ENCODE results near the gene ANAPC1. TPM values are rescaled to one million over a fixed set of nuclear protein-coding genes. Genes with fewer than 3 reads are reported as not detected.
"Not testable (repeated sequence)": the region's sequence is repeated elsewhere in the genome, so short reads cannot be mapped to it uniquely, and the experiment has no call there.

ANAPC1 gene
- total RNA-seq, 6 donors from 2014 or later, result 26.8 to 47.1 (median 36.4) TPM

GRCh38 chr2:111919365-111919764 is 35.4 kb upstream of the ANAPC1 start:
- peak overlapping the region in 3 of 4 donors; percentile 43 to 74 (median 62) for H3K27ac ChIP-seq
- DNase-seq (no peak), ATAC-seq (ENCODE audit: low FRiP score in 2 of 2) (no peak)
- peaks cover 7 to 26% (median 25%) of the 10 kb centered on the region in 4 donors for H3K4me1 ChIP-seq
- 73 to 81% methylated on average over 2 of the region's 2 CpGs for WGBS, 2 donors
- no peak overlapping the region for H3K4me3 ChIP-seq
- H3K9me3 ChIP-seq, result no peaks in the 10 kb centered on the region
- peaks cover 0 to 6% (median 0%) of the 10 kb centered on the region in 4 donors for H3K36me3 ChIP-seq
- H3K27me3 ChIP-seq, result no peaks in the 10 kb centered on the region
- no peak for TF ChIP-seq EP300 (IDR thresholded peaks at IDR 0.05)
- TF ChIP-seq POLR2A (IDR thresholded peaks at IDR 0.05), result no peak
- no peak for TF ChIP-seq POLR2AphosphoS5 (IDR thresholded peaks at IDR 0.05)
- no peak for TF ChIP-seq CTCF (IDR thresholded peaks at IDR 0.05)

- DNase-seq, result no peak
- peaks cover 0 to 6% (median 0%) of the 10 kb centered on the region in 4 donors for H3K36me3 ChIP-seq
Observed at GRCh38 chr2:111918383-111918806, 34.4 kb upstream of the ANAPC1 start.

GRCh38 chr2:111917106-111917505 is 33.1 kb upstream of the ANAPC1 start:
- DNase-seq (no peak), ATAC-seq (ENCODE audit: low FRiP score in 2 of 2) (no peak)
- H3K27ac ChIP-seq, result no peak overlapping the region
- no peaks in the 10 kb centered on the region for H3K27me3 ChIP-seq
- H3K4me3 ChIP-seq, result no peak overlapping the region
- 70 to 74% methylated on average over 3 of the region's 3 CpGs for WGBS, 2 donors
- TF ChIP-seq CTCF (IDR thresholded peaks at IDR 0.05) (no peak), POLR2A (IDR thresholded peaks at IDR 0.05) (no peak), EP300 (IDR thresholded peaks at IDR 0.05) (no peak), POLR2AphosphoS5 (IDR thresholded peaks at IDR 0.05) (no peak)
- H3K4me1 ChIP-seq, result peaks cover 7 to 25% (median 20%) of the 10 kb centered on the region in 4 donors
- H3K36me3 ChIP-seq, result peaks cover 0 to 6% (median 0%) of the 10 kb centered on the region in 4 donors
- H3K9me3 ChIP-seq, result no peaks in the 10 kb centered on the region

More at GRCh38 chr2:111918383-111918806, 34.4 kb upstream of the ANAPC1 start:
- no peak for ATAC-seq (ENCODE audit: low FRiP score in 2 of 2)
- TF ChIP-seq POLR2AphosphoS5 (IDR thresholded peaks at IDR 0.05), result no peak
- TF ChIP-seq EP300 (IDR thresholded peaks at IDR 0.05), result no peak
- peak overlapping the region in 1 of 4 donors; percentile 62 for H3K27ac ChIP-seq
- H3K4me3 ChIP-seq, result no peak overlapping the region
- H3K27me3 ChIP-seq, result no peaks in the 10 kb centered on the region
- no peaks in the 10 kb centered on the region for H3K9me3 ChIP-seq
- 67 to 72% methylated on average over 1 of the region's 1 CpG for WGBS, 2 donors
- peaks cover 7 to 25% (median 23%) of the 10 kb centered on the region in 4 donors for H3K4me1 ChIP-seq

GRCh38 chr2:111912547-111912946 is 28.6 kb upstream of the ANAPC1 start:
- Histone ChIP-seq H3K27me3 (no peaks in the 10 kb centered on the region), H3K4me3 (no peak overlapping the region), H3K9me3 (no peaks in the 10 kb centered on the region), H3K27ac (no peak overlapping the region), H3K4me1 (peaks cover 5 to 27% (median 21%) of the 10 kb centered on the region in 4 donors), H3K36me3 (peaks cover 0 to 6% (median 0%) of the 10 kb centered on the region in 4 donors)
- no peak for ATAC-seq (ENCODE audit: low FRiP score in 2 of 2)
- DNase-seq, result no peak
- TF ChIP-seq POLR2AphosphoS5 (IDR thresholded peaks at IDR 0.05) (no peak), EP300 (IDR thresholded peaks at IDR 0.05) (no peak), POLR2A (IDR thresholded peaks at IDR 0.05) (no peak), CTCF (IDR thresholded peaks at IDR 0.05) (no peak)
- WGBS, 2 donors, result 72 to 79% methylated on average over 2 of the region's 2 CpGs

GRCh38 chr2:111911295-111911977 is 27.4 kb upstream of the ANAPC1 start:
- H3K27ac ChIP-seq, result peak overlapping the region in 1 of 4 donors; percentile 41
- H3K36me3 ChIP-seq; H3K4me3 ChIP-seq; ATAC-seq (ENCODE audit: low FRiP score in 2 of 2); H3K27me3 ChIP-seq; H3K9me3 ChIP-seq; DNase-seq: not testable (repeated sequence)
- H3K4me1 ChIP-seq, result peaks cover 10 to 36% (median 26%) of the 10 kb centered on the region in 4 donors
- 85 to 89% methylated on average over 7 of the region's 7 CpGs for WGBS, 2 donors
